HTERT RPE-1 (cell line): ENCODE results near the gene RASL11A.
"Not testable (repeated sequence)": the region's sequence is repeated elsewhere in the genome, so short reads cannot be mapped to it uniquely, and the experiment has no call there.

ENCODE experiments used
- in situ Hi-C: fragments of 300-500 bp; cut with MboI; formaldehyde crosslinking; loops from 4 replicates; pipeline ENCODE4 v1.14.3; 2020; ENCODE audit warnings: low sequenced_read_pairs

Gene RASL11A

GRCh38 chr13:27270594-27271520 is at the start of gene RASL11A:
Gene RASL11A (plus strand): TSS chr13:27270830. CDS start chr13:27270945, 115 bp downstream.
- in situ Hi-C loops = no loop called here

- in situ Hi-C loops = not testable (repeated sequence)
Observed at GRCh38 chr13:27222100-27222499, 48.5 kb upstream of the RASL11A start.

- in situ Hi-C loops = no loop called here
Observed at GRCh38 chr13:27226991-27227390, 43.6 kb upstream of the RASL11A start.

- in situ Hi-C loops = no loop called here
Observed at GRCh38 chr13:27228131-27228530, 42.5 kb upstream of the RASL11A start.

GRCh38 chr13:27229642-27230041 is 41.0 kb upstream of the RASL11A start:
- in situ Hi-C loops = no loop called here

- in situ Hi-C loops = no loop called here
Observed at GRCh38 chr13:27233964-27234363, 36.7 kb upstream of the RASL11A start.

- in situ Hi-C loops = no loop called here
Observed at GRCh38 chr13:27236478-27236877, 34.2 kb upstream of the RASL11A start.

GRCh38 chr13:27242702-27243101 is 27.9 kb upstream of the RASL11A start:
- in situ Hi-C loops = no loop called here

GRCh38 chr13:27245610-27246009 is 25.0 kb upstream of the RASL11A start:
- in situ Hi-C loops = no loop called here

GRCh38 chr13:27250833-27251165 is 19.8 kb upstream of the RASL11A start:
- in situ Hi-C loops = no loop called here

GRCh38 chr13:27251166-27252091 is 19.2 kb upstream of the RASL11A start, which contains the start of gene RPL21:
Gene RPL21 (plus strand): TSS chr13:27251558. CDS start chr13:27253777, 2,219 bp downstream.
- in situ Hi-C loops = no loop called here

- in situ Hi-C loops = no loop called here
Observed at GRCh38 chr13:27252467-27252866, 18.2 kb upstream of the RASL11A start.

GRCh38 chr13:27257233-27257568 is 13.4 kb upstream of the RASL11A start:
- in situ Hi-C loops = no loop called here

- in situ Hi-C loops = no loop called here
Observed at GRCh38 chr13:27257648-27258253, 12.9 kb upstream of the RASL11A start.

- in situ Hi-C loops = no loop called here
Observed at GRCh38 chr13:27258637-27259386, 11.8 kb upstream of the RASL11A start.

- in situ Hi-C loops = no loop called here
Observed at GRCh38 chr13:27259831-27260230, 10.8 kb upstream of the RASL11A start.

- in situ Hi-C loops = no loop called here
Observed at GRCh38 chr13:27261396-27261795, 9.2 kb upstream of the RASL11A start.

GRCh38 chr13:27263438-27263837 is 7.2 kb upstream of the RASL11A start:
- in situ Hi-C loops = no loop called here

GRCh38 chr13:27264181-27264580 is 6.4 kb upstream of the RASL11A start:
- in situ Hi-C loops = no loop called here

- in situ Hi-C loops = no loop called here
Observed at GRCh38 chr13:27264648-27265047, 6.0 kb upstream of the RASL11A start.

GRCh38 chr13:27266917-27267316 is 3.7 kb upstream of the RASL11A start:
- in situ Hi-C loops = no loop called here
